GM10266 (cell line): ENCODE measurements around the gene HERC4.
"Not testable (repeated sequence)": the region's sequence is repeated elsewhere in the genome, so short reads cannot be mapped to it uniquely, and the experiment has no call there.

Source experiments
- DNase-seq: peaks from one replicate; pipeline ENCODE4 v3.0.0; 2012; ENCODE audit errors: extremely low spot score
- CTCF ChIP-seq: IDR thresholded peaks from 2 replicates; pipeline ENCODE4 v1.5.1; 2012; ENCODE audit warnings: mild to moderate bottlenecking, low read depth; ENCODE audit not compliant: control insufficient read depth, insufficient read depth; ENCODE audit errors: missing control alignments

HERC4 gene

GRCh38 chr10:68047554-68048327, 27.3 kb downstream of the HERC4 start:
- DNase-seq, result no peak
- TF ChIP-seq CTCF, result no peak

GRCh38 chr10:68047122-68047521, 28.0 kb downstream of the HERC4 start:
- DNase-seq, result no peak
- no peak for TF ChIP-seq CTCF

GRCh38 chr10:68046642-68047041, 28.4 kb downstream of the HERC4 start:
- TF ChIP-seq CTCF, result no peak
- DNase-seq, result no peak

- TF ChIP-seq CTCF, result no peak
- DNase-seq, result peak; percentile 14
These were observed 32.1 kb downstream of the HERC4 start for GRCh38 chr10:68043030-68043429.

GRCh38 chr10:68032113-68032512, 43.0 kb downstream of the HERC4 start:
- no peak for TF ChIP-seq CTCF
- no peak for DNase-seq

- no peak for TF ChIP-seq CTCF
- DNase-seq, result no peak
These were observed 47.7 kb downstream of the HERC4 start for GRCh38 chr10:68027429-68027828.

GRCh38 chr10:68023292-68023691, 51.8 kb downstream of the HERC4 start:
- no peak for TF ChIP-seq CTCF

GRCh38 chr10:68022324-68022723, 52.8 kb downstream of the HERC4 start:
- not testable (repeated sequence) for DNase-seq

More at GRCh38 chr10:68023292-68023691, 51.8 kb downstream of the HERC4 start:
- no peak for DNase-seq

GRCh38 chr10:68016519-68016918, 58.6 kb downstream of the HERC4 start:
- not testable (repeated sequence) for DNase-seq
